Ovary (tissue), 3 donors: ENCODE results near the gene ASPSCR1.
"Not testable (repeated sequence)": the region's sequence is repeated elsewhere in the genome, so short reads cannot be mapped to it uniquely, and the experiment has no call there.

Experiments
- EP300 ChIP-seq: sonication (generic); formaldehyde crosslinking; IDR thresholded peaks from one replicate; pipeline ENCODE4 v1.6.1; 2017; ENCODE audit warnings: antibody characterized with exemption
- POLR2A ChIP-seq: fragments of 450-650 bp; IDR thresholded peaks from one replicate; pipeline ENCODE4 v1.6.1; 2017; ENCODE audit warnings: antibody characterized with exemption, mild to moderate bottlenecking, moderate library complexity
- TF ChIP-seq, protein P1 (sequence below), 3 donors: fragments of 450-650 bp in 2 of 3; fragments of 200-600 bp in 1 of 3; IDR thresholded peaks; one replicate each; pipeline versions ENCODE4 v1.5.1 to v1.8.0; 2016 to 2022; ENCODE audit warnings: antibody characterized with exemption in 3 of 3, mild to moderate bottlenecking in 1 of 3
- donor health status: DM: no; HTN: no; CAD: no.

DNA sequence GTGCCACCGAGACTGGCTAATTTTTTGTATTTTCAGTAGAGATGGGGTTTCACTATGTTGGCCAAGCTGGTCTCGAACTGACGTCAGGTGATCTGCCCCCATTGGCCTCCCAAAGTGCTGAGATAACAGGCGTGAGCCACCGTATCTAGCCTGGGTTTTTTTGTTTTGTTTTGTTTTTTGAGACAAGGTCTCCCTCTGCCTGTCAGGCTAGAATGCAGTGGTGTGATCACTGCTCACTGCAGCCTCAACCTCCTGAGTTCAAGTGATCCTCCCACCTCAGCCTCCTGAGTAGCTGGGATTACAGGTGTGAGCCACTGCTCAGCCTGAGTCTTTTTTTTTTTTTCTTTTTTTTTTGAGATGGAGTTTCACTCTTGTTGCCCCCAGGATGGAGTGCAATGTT lies 24.0 kb upstream of the ASPSCR1 start:
- TF ChIP-seq, protein P1, sequence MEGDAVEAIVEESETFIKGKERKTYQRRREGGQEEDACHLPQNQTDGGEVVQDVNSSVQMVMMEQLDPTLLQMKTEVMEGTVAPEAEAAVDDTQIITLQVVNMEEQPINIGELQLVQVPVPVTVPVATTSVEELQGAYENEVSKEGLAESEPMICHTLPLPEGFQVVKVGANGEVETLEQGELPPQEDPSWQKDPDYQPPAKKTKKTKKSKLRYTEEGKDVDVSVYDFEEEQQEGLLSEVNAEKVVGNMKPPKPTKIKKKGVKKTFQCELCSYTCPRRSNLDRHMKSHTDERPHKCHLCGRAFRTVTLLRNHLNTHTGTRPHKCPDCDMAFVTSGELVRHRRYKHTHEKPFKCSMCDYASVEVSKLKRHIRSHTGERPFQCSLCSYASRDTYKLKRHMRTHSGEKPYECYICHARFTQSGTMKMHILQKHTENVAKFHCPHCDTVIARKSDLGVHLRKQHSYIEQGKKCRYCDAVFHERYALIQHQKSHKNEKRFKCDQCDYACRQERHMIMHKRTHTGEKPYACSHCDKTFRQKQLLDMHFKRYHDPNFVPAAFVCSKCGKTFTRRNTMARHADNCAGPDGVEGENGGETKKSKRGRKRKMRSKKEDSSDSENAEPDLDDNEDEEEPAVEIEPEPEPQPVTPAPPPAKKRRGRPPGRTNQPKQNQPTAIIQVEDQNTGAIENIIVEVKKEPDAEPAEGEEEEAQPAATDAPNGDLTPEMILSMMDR (IDR thresholded peaks at IDR 0.05), result not testable (repeated sequence)
- not testable (repeated sequence) for TF ChIP-seq POLR2A, EP300
